ENCODE measurements around the gene MAGI2.
"Not testable (repeated sequence)": the region's sequence is repeated elsewhere in the genome, so short reads cannot be mapped to it uniquely, and the experiment has no call there.

MAGI2 gene

GRCh38 chr7:79035858-79036257 is 417.6 kb downstream of the MAGI2 start:
- no peak for DNase-seq

- no peak for DNase-seq
Measured at GRCh38 chr7:79034730-79035129, 418.7 kb downstream of the MAGI2 start.

GRCh38 chr7:79019711-79020110 is 433.8 kb downstream of the MAGI2 start:
- DNase-seq, result not testable (repeated sequence)

GRCh38 chr7:79011921-79012320 is 441.5 kb downstream of the MAGI2 start:
- DNase-seq, result no peak

GRCh38 chr7:79009647-79010046 is 443.8 kb downstream of the MAGI2 start:
- DNase-seq, result no peak

GRCh38 chr7:79008786-79009185 is 444.7 kb downstream of the MAGI2 start:
- DNase-seq, result no peak

GRCh38 chr7:78996013-78996412 is 457.5 kb downstream of the MAGI2 start:
- DNase-seq, result no peak

GRCh38 chr7:78993341-78993740 is 460.1 kb downstream of the MAGI2 start:
- DNase-seq, result no peak

- no peak for DNase-seq
Measured at GRCh38 chr7:78985509-78985908, 468.0 kb downstream of the MAGI2 start.

- no peak for DNase-seq
Measured at GRCh38 chr7:78983483-78983882, 470.0 kb downstream of the MAGI2 start.

- DNase-seq, result no peak
Measured at GRCh38 chr7:78970440-78970916, 483.0 kb downstream of the MAGI2 start.

GRCh38 chr7:78968951-78969350 is 484.5 kb downstream of the MAGI2 start:
- no peak for DNase-seq

- not testable (repeated sequence) for DNase-seq
Measured at GRCh38 chr7:78967561-78967960, 485.9 kb downstream of the MAGI2 start.

- DNase-seq, result no peak
Measured at GRCh38 chr7:78967046-78967445, 486.4 kb downstream of the MAGI2 start.

- no peak for DNase-seq
Measured at GRCh38 chr7:78959477-78959876, 494.0 kb downstream of the MAGI2 start.

GRCh38 chr7:78955329-78955728 is 498.1 kb downstream of the MAGI2 start:
- DNase-seq, result no peak

- no peak for DNase-seq
Measured at GRCh38 chr7:78953726-78954363, 499.6 kb downstream of the MAGI2 start.

GRCh38 chr7:78953090-78953489 is 500.4 kb downstream of the MAGI2 start:
- DNase-seq, result no peak

- DNase-seq, result no peak
Measured at GRCh38 chr7:78939669-78940068, 513.8 kb downstream of the MAGI2 start.

GRCh38 chr7:78924581-78924980 is 528.9 kb downstream of the MAGI2 start:
- no peak for DNase-seq

- DNase-seq, result no peak
Measured at GRCh38 chr7:78912781-78913180, 540.7 kb downstream of the MAGI2 start.

GRCh38 chr7:78906735-78907134 is 546.7 kb downstream of the MAGI2 start:
- no peak for DNase-seq

GRCh38 chr7:78905436-78905835 is 548.0 kb downstream of the MAGI2 start:
- DNase-seq, result no peak

GRCh38 chr7:78904983-78905382 is 548.5 kb downstream of the MAGI2 start:
- DNase-seq, result no peak

- DNase-seq, result no peak
Measured at GRCh38 chr7:78901566-78901965, 551.9 kb downstream of the MAGI2 start.

Data from activated CD4-positive, alpha-beta T cell treated with anti-CD3 and anti-CD28 coated beads for 4 hours (primary cell).